ENCODE data around the gene NUDT7.

Gene NUDT7

DNA sequence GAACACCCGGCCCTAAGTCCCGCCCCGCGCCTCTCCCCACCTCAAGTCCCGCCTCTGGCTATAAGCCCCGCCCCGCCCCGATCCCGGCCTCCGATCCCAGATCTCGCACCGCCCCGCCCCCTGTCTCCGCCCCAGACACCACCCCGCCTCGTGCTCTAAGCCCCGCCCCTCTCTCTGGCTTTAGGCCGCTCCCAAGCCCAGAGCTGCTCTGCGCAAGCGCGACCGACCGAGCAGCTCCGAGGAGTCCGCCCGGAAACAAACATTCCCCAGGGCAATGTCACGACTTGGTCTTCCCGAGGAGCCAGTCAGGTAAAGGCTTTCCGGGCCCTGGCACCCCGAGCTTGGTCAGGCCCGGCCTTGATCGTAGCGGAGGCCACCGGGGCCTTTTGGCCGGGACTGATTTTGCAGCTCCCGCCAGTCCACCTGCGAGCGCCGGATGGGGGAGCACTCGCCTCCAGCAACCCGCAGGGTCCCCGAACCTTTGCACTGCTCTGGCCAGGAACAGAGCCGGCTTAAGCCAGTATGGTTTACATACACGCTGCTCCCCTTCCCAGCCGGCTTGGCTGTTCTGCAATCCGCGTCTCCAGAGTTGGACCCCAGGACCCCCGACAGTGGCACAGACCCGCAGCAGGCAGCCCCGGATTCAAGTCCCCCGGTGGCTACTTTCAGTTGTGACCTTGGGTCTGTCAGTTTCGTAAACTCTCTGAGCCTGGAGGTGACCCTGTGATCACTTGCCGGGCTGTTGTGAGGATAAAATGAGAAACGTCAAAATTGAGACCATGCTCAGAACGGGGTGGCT, at the start of gene NUDT7:
Gene NUDT7 (plus strand): TSS at position 206 of the 799 bp plus-strand sequence. CDS start 69 bp downstream, at position 275.
- peak; percentile 96 to 99 for DNase-seq
- TF ChIP-seq GATA1 (IDR thresholded peaks at IDR 0.05; ENCODE audit: low read depth, low read length) (no peak), POLR2A (IDR thresholded peaks at IDR 0.05; ENCODE audit: low read length) (peak; percentile 71)

DNA sequence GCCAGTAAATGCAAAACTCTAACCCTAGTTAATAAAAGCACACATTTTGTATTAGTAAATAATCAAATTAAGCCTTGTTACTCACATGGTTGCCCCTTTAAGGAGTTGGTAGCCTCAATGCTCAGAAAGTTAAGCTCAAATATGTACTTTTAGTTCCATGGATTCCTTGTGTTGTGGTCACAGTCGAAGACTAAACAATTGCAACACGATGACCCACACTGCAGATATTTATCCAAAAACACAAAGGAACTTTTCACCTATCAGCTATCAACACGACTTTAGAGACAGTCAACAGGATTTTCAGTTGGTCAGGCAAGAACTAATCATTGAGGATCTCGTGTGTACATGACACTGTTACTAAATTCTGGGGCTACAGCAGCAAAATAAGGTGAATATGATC, 47.4 kb upstream of the NUDT7 start:
- no peak for DNase-seq
- TF ChIP-seq GATA1 (IDR thresholded peaks at IDR 0.05; ENCODE audit: low read depth, low read length) (no peak), POLR2A (IDR thresholded peaks at IDR 0.05; ENCODE audit: low read length) (no peak)

DNA sequence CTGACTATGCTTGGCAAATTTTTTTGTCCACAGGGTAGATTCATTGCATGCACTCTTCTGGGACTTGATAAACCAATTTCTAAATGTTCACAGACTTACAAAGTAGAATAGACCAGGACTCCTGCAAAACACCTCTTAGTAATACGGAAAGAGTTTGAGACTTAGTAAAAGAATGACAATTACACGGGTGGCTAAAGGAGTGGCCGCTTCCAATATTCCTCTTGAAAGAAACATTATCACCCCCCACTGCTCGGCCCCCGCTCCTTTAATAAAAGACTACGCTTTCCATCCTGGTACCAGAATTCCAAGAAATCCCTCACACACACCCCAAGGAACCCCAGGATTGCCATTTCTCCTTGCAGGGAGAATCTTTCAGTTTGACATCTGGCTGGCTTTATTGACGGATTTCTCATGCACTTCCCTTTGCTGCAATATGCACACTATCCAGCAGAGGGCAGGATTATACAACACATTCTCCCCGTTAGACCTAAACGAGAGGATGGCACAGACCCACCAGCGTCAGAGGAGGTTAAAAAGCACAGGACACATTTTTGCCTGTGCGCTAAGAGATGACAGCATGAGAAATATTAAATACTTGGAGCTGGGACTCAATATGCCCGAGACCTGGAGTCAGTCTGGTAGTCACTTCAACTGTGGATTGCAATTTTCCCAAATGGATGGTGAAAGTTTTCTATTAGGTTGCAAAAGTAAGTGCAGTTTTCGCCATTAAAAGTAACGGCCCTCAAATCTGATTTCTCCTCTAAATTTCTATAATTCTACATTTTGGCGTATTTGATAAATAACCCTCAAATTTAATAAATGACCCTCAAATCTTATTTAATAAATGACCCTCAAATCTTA, 46.6 kb upstream of the NUDT7 start:
- TF ChIP-seq GATA1 (IDR thresholded peaks at IDR 0.05; ENCODE audit: low read depth, low read length) (no peak), POLR2A (IDR thresholded peaks at IDR 0.05; ENCODE audit: low read length) (no peak)
- peak; percentile 69 to 83 for DNase-seq

DNA sequence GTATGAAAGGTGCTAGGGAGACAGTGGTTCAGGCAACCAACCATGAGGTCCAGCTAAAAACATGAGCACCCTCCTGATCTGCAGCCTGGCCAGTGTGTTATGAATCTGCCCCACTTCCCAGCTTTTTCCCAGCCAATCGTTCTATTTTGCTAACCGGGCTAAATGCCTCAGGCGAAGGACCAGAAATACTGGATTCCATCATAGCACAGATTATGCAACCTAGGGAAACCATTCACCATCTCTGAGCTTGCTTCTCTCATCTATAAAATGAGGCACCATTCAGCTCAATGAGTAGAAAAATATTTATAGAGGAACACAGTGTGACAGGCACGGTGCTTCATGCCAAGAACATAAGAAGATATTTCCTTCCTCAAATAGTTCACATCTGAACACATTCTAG, 45.2 kb upstream of the NUDT7 start:
- no peak for TF ChIP-seq GATA1 (IDR thresholded peaks at IDR 0.05; ENCODE audit: low read depth, low read length)
- no peak for TF ChIP-seq POLR2A (IDR thresholded peaks at IDR 0.05; ENCODE audit: low read length)
- no peak for DNase-seq

DNA sequence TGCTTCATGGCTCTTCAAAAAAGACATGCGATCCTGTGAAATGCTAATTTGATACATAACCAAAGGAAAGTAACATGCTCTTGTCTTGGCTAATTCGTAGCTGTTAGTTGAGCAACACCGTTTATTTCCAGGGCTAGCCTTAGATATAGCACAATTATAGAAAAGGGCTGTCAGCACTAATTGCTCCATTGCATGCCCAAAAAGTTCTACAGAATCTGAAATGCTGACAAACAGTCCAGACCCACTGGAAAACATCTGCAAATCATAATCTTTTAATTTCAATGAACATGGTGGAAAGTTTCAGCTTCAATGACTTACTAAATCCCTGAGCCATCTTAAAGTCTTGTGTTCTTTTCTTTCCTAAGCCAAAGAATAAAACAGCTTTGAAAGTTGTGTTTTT, 42.9 kb upstream of the NUDT7 start:
- TF ChIP-seq GATA1 (IDR thresholded peaks at IDR 0.05; ENCODE audit: low read depth, low read length) (no peak), POLR2A (IDR thresholded peaks at IDR 0.05; ENCODE audit: low read length) (no peak)
- no peak for DNase-seq

DNA sequence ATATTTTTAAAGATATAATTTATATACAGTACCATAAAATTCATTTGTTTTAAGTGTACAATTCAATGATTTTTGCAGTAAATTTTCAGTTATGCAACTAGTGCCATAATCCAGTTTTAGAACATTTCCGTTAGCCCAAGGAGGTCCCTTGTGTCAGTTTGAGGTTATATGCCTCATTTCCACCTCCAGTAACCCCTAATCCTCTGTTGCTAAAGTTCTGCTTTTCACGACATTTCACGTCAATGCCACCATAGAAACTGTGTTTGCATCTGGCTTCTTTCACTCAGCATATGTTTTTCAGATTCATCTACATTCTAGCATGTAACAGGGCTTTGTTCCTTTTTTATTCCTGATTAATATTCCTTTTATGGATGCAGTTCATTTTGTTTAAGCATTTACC, 42.4 kb upstream of the NUDT7 start:
- TF ChIP-seq GATA1 (IDR thresholded peaks at IDR 0.05; ENCODE audit: low read depth, low read length), result no peak
- TF ChIP-seq POLR2A (IDR thresholded peaks at IDR 0.05; ENCODE audit: low read length), result no peak
- DNase-seq, result peak in 1 of 2 experiments; percentile 19

DNA sequence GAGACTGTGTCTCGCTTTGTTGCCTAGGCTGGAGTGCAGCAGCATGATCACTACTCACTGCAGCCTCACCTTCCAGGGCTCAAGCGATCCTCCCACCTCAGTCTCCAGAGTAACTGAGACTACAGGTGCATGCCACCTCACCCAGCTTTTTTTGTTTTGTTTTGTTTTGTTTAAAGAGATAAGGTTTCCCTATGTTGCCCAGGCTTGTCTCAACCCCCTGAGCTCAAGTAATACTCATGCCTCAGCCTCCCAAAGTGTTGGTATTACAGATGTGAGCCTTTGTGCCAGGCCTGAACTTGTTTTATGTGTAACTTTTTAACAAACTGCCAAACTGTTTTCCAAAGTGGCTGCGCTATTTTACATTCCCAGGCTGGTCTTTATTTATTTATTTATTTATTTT, 41.8 kb upstream of the NUDT7 start:
- no peak for DNase-seq
- TF ChIP-seq GATA1 (IDR thresholded peaks at IDR 0.05; ENCODE audit: low read depth, low read length), result no peak
- TF ChIP-seq POLR2A (IDR thresholded peaks at IDR 0.05; ENCODE audit: low read length), result no peak

DNA sequence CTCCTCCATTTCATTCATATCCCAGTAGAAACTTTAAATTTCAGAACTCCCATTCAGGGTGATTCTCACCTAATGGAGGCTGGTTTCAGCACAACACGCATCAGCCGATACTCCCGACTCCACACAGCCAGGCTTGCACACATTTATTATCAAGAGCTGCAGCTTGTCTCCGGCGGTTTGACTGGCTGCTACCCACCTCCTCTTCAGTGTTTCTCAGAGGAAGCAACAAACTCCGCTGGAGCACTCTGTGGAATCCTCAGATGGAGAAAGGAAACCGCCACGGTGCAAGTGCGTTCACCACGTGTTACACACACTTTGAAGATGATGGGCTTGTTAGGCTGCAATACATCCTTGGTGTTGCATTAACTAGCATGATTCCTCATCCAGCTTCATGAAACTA, 39.7 kb upstream of the NUDT7 start:
- no peak for TF ChIP-seq POLR2A (IDR thresholded peaks at IDR 0.05; ENCODE audit: low read length)
- TF ChIP-seq GATA1 (IDR thresholded peaks at IDR 0.05; ENCODE audit: low read depth, low read length), result no peak
- DNase-seq, result no peak

DNA sequence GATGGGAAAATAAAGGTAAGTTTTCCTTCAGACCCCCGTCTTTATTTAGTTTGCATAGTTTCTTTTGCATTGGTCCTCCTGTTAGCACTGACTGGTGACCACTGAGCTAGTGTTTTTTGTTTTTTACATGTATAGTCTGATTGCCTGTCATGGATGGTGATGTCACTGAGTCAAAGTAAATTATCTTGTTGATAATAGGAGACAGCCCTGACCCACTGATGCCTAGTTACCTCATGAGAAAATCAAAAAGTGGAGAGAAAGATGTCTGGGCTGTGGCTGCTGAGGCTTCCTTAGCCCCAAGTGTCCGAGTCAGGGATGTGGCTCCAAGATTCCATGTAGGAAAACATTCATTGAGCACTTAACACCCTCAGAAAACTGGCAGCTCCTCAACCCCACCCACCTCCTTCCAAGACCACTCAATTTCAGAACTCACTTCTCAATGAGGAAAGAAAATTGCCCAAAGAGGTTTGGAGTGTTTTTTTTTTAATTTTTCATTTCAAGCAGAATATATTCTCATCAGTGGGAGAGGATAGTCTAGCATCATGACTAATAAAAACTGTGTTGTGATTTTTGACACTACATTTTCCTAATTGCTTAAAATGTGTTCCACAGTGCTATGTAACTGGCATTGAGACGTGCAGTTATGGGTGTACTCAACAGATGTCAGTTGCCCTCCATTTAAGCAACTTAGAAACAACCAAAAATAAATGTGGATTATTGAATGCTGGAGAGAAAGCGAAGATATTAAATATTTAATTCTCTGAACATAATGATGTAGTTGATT, 38.7 kb upstream of the NUDT7 start:
- TF ChIP-seq GATA1 (IDR thresholded peaks at IDR 0.05; ENCODE audit: low read depth, low read length) (no peak), POLR2A (IDR thresholded peaks at IDR 0.05; ENCODE audit: low read length) (no peak)
- DNase-seq, result no peak

DNA sequence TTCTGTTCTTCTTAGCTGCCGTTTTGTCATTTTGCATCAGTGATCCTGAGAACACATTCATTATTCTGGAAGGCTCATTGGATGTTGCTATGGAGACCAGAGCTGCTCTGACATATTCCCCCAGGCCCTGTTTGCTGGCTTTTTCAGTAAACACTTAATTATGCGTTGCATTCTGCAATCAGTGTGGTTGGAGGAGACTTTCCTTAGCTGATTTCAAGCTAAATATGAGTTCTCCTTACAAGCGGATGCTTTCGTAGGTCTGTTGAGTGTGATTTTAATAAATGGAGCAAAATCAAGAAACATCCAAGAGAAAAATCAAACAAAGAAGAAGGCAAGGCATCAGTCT, 38.2 kb upstream of the NUDT7 start:
- no peak for TF ChIP-seq GATA1 (IDR thresholded peaks at IDR 0.05; ENCODE audit: low read depth, low read length)
- no peak for TF ChIP-seq POLR2A (IDR thresholded peaks at IDR 0.05; ENCODE audit: low read length)
- no peak for DNase-seq

DNA sequence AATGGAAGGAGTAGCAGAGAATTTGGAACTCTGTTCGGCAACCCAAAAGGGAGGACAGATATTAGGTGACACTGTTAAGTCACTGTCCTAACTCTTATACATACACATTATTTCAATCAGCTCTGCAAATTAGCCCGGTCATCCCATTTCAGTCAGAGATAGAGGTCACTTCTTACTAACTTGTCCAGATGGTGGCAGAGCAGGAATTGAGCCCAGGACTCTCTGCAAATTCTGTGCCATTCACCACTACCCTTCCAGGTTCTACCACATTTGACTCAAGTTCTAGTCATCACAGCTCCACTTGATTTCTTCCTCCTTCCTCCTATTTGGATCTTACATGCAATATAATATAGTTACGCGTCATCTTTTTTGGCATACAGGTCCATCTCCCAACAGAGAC, 35.9 kb upstream of the NUDT7 start:
- no peak for TF ChIP-seq GATA1 (IDR thresholded peaks at IDR 0.05; ENCODE audit: low read depth, low read length)
- no peak for TF ChIP-seq POLR2A (IDR thresholded peaks at IDR 0.05; ENCODE audit: low read length)
- no peak for DNase-seq

DNA sequence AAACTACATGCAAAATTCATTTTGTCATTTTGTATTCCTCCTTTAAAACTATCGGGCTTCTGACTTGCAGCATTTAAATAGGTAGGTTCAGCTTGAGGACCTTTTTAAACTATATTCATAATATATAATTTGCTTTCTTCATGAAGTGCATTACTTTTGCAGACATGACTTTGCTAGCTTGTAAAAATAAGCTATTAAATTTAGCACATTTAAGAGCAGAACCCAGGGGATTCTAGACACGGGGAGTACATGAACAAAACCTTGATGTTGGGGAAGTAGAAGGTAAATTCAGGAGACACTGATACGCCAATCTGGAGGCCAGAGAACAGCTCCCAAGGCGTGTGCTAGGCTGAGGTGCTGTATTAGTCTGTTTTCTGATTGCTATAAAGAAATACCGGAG, 32.3 kb upstream of the NUDT7 start:
- DNase-seq, result no peak
- TF ChIP-seq GATA1 (IDR thresholded peaks at IDR 0.05; ENCODE audit: low read depth, low read length) (no peak), POLR2A (IDR thresholded peaks at IDR 0.05; ENCODE audit: low read length) (no peak)

DNA sequence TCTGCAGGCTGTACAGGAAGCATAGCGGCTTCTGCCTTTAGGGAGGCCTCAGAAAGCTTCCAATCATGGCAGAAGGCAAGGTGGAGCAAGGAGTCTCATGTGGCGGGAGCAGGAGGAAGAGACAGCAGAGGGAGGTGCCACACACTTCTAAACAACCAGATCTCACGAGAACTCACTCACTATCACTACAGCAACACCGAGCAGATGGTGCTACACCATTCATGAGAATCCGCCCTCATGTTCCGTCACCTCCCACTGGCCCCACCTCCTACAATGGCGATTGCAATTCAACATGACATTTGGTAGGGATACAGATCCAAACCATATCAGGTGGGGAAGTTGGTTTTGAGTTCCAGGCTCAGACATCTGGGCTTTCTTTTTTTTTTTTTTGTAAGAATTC, 31.9 kb upstream of the NUDT7 start:
- TF ChIP-seq GATA1 (IDR thresholded peaks at IDR 0.05; ENCODE audit: low read depth, low read length) (no peak), POLR2A (IDR thresholded peaks at IDR 0.05; ENCODE audit: low read length) (no peak)
- DNase-seq, result no peak

DNA sequence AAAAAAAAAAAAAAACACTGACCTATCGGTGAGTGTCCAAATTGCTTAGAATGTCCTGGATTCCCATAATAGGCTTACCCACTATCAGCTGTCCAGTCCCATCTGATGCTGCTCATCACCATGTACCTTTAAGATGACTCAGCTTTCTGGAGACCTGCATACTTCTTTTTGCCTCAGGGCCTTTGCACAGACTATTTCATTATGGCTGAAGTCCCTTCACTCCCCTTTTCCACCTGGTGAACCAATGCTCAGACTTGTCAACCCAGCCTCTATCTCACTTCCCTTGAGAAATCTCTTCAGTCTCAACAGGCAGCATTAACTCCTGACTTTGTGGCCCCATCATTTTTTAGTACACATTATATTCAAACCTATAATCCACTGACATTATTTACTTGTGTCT, 29.7 kb upstream of the NUDT7 start:
- TF ChIP-seq GATA1 (IDR thresholded peaks at IDR 0.05; ENCODE audit: low read depth, low read length), result no peak
- no peak for TF ChIP-seq POLR2A (IDR thresholded peaks at IDR 0.05; ENCODE audit: low read length)
- DNase-seq, result no peak

Data from erythroblast (primary cell).